NAMALWA (cell line): Measurements from ENCODE around the gene SPATA31C2.
A peak's percentile ranks its signal among the peaks of the same experiment; 100 is the strongest.
"Not testable (repeated sequence)": the region's sequence is repeated elsewhere in the genome, so short reads cannot be mapped to it uniquely, and the experiment has no call there.

Experiments
- DNase-seq: peaks from one replicate; pipeline ENCODE4 v3.0.0-alpha.2; 2015; ENCODE audit warnings: low spot score

The SPATA31C2 gene

GRCh38 chr9:88123413-88123812, 14.9 kb downstream of the SPATA31C2 start:
- DNase-seq = not testable (repeated sequence)

- not testable (repeated sequence) for DNase-seq
Measured at GRCh38 chr9:88118121-88118520, 20.2 kb downstream of the SPATA31C2 start.

- DNase-seq = not testable (repeated sequence)
Measured at GRCh38 chr9:88114968-88115612, 23.2 kb downstream of the SPATA31C2 start.

GRCh38 chr9:88114283-88114967, 23.9 kb downstream of the SPATA31C2 start:
- not testable (repeated sequence) for DNase-seq

GRCh38 chr9:88113156-88114130, 24.8 kb downstream of the SPATA31C2 start:
- DNase-seq = not testable (repeated sequence)

GRCh38 chr9:88110026-88110425, 28.2 kb downstream of the SPATA31C2 start:
- no peak for DNase-seq

GRCh38 chr9:88108779-88109178, 29.5 kb downstream of the SPATA31C2 start:
- DNase-seq = peak; percentile 17

- DNase-seq = peak; percentile 13
Measured at GRCh38 chr9:88106492-88106891, 31.8 kb downstream of the SPATA31C2 start.

- DNase-seq = no peak
Measured at GRCh38 chr9:88092797-88093331, 45.4 kb downstream of the SPATA31C2 start.

GRCh38 chr9:88090151-88090581, 48.1 kb downstream of the SPATA31C2 start:
- no peak for DNase-seq

- no peak for DNase-seq
Measured at GRCh38 chr9:88087906-88088305, 50.4 kb downstream of the SPATA31C2 start.

GRCh38 chr9:88085476-88085875, 52.8 kb downstream of the SPATA31C2 start:
- DNase-seq = no peak

GRCh38 chr9:88084357-88085183, 53.7 kb downstream of the SPATA31C2 start:
- no peak for DNase-seq
